Measurements from ENCODE around the gene SAMD8.
"Not testable (repeated sequence)": the region's sequence is repeated elsewhere in the genome, so short reads cannot be mapped to it uniquely, and the experiment has no call there.

- TF ChIP-seq GATA1 (IDR thresholded peaks at IDR 0.05; ENCODE audit: low read depth, low read length); POLR2A (IDR thresholded peaks at IDR 0.05; ENCODE audit: low read length): not testable (repeated sequence)
Measured at GRCh38 chr10:75128985-75129384, 17.5 kb downstream of the SAMD8 start.

Data from erythroblast (primary cell).